Neural crest cell (in vitro differentiated cells): ENCODE measurements around the gene DEDD2. TPM values are rescaled to one million over a fixed set of nuclear protein-coding genes. Genes with fewer than 3 reads are reported as not detected.

ENCODE experiments used
- DNase-seq: peaks from one replicate; pipeline ENCODE4 v3.0.0; 2021; ENCODE audit warnings: low read depth, mixed read lengths, low spot score
- H3K27ac Mint-ChIP-seq: one replicate; pipeline ENCODE4 v1.8.0; 2021; ENCODE audit warnings: mild to moderate bottlenecking, mixed read lengths; ENCODE audit not compliant: unreplicated experiment
- H3K27me3 Mint-ChIP-seq: 2 replicates; pipeline ENCODE4 v1.8.0; 2021; ENCODE audit warnings: low read depth, mild to moderate bottlenecking, mixed read lengths
- H3K36me3 Mint-ChIP-seq: 2 replicates; pipeline ENCODE4 v1.8.0; 2021; ENCODE audit warnings: low read depth, mild to moderate bottlenecking, mixed read lengths
- H3K4me1 Mint-ChIP-seq: 2 replicates; pipeline ENCODE4 v1.8.0; 2021; ENCODE audit warnings: mixed read lengths
- H3K4me3 Mint-ChIP-seq: one replicate; pipeline ENCODE4 v1.8.0; 2021; ENCODE audit warnings: mild to moderate bottlenecking, mixed read lengths
- H3K9me3 Mint-ChIP-seq: 2 replicates; pipeline ENCODE4 v1.8.0; 2021; ENCODE audit warnings: mixed read lengths
- total RNA-seq: library from RNA; stranded (reverse); gene quantifications from 2 replicates; pipeline ENCODE4 v1.2.1, GENCODE V29; 2021
- TF ChIP-seq, protein P1 (sequence below): fragments of 200-600 bp; sonication (generic); conservative IDR thresholded peaks from 2 replicates; pipeline ENCODE4 v1.5.0; 2021; ENCODE audit warnings: antibody characterized with exemption, mild to moderate bottlenecking

Gene DEDD2
- total RNA-seq, 1 donor from 2014 or later: 21.5 TPM

DNA sequence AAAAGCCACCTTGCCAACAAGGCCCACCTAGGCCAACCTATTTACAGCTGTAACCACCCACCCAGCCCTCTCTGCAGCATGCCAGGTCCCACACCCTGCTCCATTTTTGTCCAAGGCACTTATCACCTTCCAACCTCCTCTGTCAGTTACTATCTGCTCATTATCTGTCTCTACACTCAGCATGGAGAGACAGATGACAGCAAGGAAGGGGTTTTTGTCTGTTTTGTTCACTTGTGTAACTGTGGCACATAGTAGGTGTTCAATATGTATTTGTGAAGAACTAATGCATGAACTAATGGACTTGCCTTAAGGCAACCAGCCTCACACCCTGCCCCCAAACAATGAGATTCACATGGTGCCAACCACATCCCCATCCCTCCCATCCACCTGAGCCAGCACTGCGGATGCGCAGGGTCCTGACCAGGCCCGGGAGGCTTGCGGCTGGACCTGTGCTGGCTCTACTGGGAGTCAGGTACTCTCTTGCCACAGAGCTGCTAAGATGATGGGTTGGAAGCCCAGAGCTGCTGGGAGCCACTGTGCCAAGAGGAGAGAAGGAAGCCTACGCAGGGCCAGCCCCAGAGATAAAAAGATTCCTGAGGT, 17.3 kb downstream of the DEDD2 start:
- DNase-seq: no peak
- TF ChIP-seq, protein P1, sequence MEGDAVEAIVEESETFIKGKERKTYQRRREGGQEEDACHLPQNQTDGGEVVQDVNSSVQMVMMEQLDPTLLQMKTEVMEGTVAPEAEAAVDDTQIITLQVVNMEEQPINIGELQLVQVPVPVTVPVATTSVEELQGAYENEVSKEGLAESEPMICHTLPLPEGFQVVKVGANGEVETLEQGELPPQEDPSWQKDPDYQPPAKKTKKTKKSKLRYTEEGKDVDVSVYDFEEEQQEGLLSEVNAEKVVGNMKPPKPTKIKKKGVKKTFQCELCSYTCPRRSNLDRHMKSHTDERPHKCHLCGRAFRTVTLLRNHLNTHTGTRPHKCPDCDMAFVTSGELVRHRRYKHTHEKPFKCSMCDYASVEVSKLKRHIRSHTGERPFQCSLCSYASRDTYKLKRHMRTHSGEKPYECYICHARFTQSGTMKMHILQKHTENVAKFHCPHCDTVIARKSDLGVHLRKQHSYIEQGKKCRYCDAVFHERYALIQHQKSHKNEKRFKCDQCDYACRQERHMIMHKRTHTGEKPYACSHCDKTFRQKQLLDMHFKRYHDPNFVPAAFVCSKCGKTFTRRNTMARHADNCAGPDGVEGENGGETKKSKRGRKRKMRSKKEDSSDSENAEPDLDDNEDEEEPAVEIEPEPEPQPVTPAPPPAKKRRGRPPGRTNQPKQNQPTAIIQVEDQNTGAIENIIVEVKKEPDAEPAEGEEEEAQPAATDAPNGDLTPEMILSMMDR: no peak
- peaks cover 3% of the 10 kb centered on the region for H3K27me3 Mint-ChIP-seq
- H3K4me1 Mint-ChIP-seq: no peaks in the 10 kb centered on the region
- no peak overlapping the region for H3K4me3 Mint-ChIP-seq
- H3K27ac Mint-ChIP-seq: no peak overlapping the region
- peaks cover 3% of the 10 kb centered on the region for H3K36me3 Mint-ChIP-seq
- H3K9me3 Mint-ChIP-seq: no peaks in the 10 kb centered on the region

DNA sequence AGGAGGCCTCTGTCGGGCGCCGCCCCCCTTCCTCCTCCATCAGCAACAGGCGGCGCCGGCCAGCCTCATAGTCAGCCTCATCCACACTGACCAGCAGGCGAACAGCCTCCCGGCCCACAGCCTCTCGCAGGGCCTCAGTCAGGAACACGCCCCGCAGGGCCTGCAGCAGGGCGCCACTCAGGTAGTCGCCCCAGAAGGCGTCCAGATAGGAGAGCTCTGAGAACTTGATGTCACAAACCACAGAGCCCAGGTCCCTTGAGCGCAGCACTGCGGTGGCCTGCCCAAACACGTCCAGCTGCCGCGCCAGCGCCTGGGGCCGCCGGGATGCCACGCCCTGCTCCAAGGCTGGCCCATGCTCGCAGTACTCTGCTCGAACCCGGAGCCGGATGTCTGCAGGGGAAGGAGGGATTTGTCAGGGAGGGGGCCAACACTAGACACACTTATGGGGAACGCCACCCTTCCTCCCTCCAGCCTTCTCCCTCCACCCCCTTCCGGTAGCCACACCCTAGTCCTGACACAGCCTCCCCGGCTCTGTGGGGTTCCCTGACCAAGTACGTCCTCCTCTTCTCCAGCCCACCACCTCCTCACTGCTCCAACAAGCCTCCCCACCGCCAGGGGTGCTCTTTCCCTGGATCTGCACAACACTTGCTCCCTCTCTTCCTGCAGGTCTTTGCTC, 17.9 kb downstream of the DEDD2 start:
- H3K4me3 Mint-ChIP-seq: no peak overlapping the region
- H3K9me3 Mint-ChIP-seq: no peaks in the 10 kb centered on the region
- no peaks in the 10 kb centered on the region for H3K4me1 Mint-ChIP-seq
- TF ChIP-seq, protein P1: no peak
- peaks cover 3% of the 10 kb centered on the region for H3K27me3 Mint-ChIP-seq
- no peak for DNase-seq
- H3K36me3 Mint-ChIP-seq: no peaks in the 10 kb centered on the region
- no peak overlapping the region for H3K27ac Mint-ChIP-seq

DNA sequence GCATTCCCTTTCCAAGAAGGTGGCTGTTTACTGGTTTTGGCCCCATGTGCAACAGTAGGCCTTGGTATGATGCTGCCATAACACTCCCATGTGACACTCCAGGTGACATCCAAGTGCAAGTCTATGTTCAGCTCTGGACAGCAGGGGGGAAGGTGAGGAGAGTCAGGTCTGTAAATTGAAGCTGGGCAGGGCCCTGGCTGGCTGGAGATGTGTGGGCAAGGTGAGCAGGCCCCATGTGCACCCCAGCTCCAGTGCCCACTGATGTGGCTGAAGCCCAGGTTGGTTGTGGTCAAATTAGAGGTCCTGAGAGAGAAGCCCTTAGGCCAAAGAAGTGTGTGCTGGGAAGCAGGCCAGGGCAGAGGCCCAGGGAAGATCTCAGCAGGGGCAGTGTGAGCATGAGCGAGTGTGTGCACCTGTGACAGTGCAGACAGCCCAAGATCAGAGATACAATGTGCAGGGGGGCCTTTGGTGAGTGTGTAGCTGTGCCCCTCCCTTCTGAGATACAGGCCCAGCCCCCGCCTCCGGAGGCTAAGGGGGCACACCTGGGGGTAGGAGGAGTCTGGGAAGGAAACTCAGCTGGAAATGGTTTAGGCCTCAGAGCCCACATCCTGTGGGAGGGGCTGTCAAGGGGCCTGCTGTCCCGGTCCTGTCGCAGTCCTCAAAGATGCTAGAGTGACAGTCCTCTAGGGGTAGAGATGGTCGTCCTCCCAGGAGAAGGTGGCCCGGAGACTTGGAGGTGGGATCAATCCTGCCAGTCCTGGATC, 18.6 kb downstream of the DEDD2 start:
- DNase-seq: no peak
- Mint-ChIP-seq H3K27me3 (peaks cover 6% of the 10 kb centered on the region), H3K4me1 (no peaks in the 10 kb centered on the region), H3K27ac (no peak overlapping the region), H3K36me3 (no peaks in the 10 kb centered on the region), H3K9me3 (no peaks in the 10 kb centered on the region), H3K4me3 (no peak overlapping the region)
- TF ChIP-seq, protein P1: no peak

DNA sequence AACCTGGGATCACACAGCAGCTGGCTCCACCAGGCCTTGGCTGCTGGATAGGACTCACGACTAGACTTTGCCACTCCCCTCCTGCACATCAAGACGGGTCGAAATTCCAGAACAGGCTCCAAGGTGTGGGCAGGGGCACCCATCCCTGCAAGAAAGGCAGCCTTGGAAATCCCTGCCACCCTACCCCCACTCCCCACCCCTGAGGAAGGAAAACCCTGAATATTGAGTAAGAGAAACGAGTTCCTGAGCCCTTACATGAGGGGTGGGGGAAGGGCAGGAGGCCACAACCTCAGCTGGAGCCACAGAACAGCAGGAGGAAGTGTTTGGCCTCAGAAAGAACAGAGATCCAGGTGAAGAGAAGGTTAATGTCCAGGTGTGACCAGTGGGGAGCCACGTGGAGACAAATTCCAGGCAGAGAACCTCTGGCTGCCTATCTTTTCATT, 20.1 kb downstream of the DEDD2 start:
- Mint-ChIP-seq H3K4me1 (no peaks in the 10 kb centered on the region), H3K27ac (no peak overlapping the region), H3K27me3 (peaks cover 21% of the 10 kb centered on the region), H3K4me3 (no peak overlapping the region), H3K36me3 (no peaks in the 10 kb centered on the region), H3K9me3 (no peaks in the 10 kb centered on the region)
- TF ChIP-seq, protein P1: no peak
- DNase-seq: no peak

DNA sequence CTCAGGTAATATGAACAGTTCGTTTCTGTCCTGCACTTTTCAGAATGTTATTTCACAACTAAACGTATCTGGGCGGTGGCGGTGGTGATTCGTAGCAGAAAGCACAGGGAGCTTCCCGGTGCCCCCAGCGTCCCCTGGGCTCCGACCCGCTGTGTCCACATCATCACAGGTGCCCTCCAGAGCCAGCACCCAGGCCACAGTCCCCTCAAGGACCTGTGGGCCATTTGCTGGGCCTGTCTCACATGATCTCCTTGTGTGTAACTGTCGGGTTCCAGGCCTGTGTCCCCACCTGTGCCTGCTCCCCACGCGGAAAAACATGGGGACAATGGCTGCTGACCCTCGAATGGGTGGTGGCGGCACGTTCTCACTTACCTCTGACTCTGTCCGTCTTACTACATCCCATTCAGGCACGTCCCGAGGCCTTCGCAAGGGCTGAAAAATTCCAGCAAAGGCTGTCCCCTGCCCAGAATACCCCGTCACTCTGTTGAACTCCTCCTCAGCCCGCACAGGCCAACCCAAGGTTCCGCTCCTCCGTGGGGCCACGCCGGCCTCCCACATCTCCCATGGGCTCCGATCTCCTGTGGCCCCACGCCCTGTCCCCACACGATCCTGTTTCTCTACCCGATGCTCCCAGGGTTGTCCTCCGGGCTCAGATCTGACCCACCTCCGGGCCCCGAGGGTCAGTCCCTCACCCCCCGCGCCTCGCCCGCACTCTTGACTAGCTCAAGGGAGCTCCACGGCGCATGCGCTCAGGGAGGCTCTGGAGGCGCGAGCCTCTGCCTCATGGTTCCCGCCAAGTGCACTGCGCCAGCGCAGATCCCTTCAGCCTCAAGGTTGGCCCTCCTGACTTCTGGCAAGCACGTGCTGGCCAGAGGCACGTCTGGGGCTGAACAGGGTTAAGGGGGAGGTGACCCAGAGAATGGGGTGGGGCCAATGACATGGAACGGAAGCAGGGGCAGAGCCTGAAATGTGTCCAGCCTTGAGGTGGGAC, 21.2 kb downstream of the DEDD2 start:
- DNase-seq: no peak
- no peak overlapping the region for H3K4me3 Mint-ChIP-seq
- TF ChIP-seq, protein P1: no peak

More for the DNA sequence above, 21.2 kb downstream of the DEDD2 start:
- Mint-ChIP-seq H3K9me3 (no peaks in the 10 kb centered on the region), H3K4me1 (no peaks in the 10 kb centered on the region), H3K27me3 (peaks cover 32% of the 10 kb centered on the region), H3K36me3 (no peaks in the 10 kb centered on the region), H3K27ac (peak overlapping the region; percentile 50)
